Sigmoid colon (tissue), 4 donors: ENCODE measurements around the gene CAPN15.

ENCODE experiments used
- CTCF ChIP-seq, 4 experiments: fragments of 450-650 bp in 3 of 4; fragments of 200-600 bp in 1 of 4; IDR thresholded peaks; one replicate each; pipeline ENCODE4 v1.5.1; 2016 to 2019; ENCODE audit warnings: antibody characterized with exemption in 4 of 4, mild to moderate bottlenecking in 3 of 4, moderate library complexity in 2 of 4
- EP300 ChIP-seq, 4 donors: sonication (generic); formaldehyde crosslinking; IDR thresholded peaks; one replicate each; pipeline ENCODE4 v1.6.1; 2017; ENCODE audit warnings: antibody characterized with exemption in 4 of 4

GRCh38 chr16:515175-515938 lies 12.2 kb upstream of the CAPN15 start:
- no peak for TF ChIP-seq CTCF (IDR thresholded peaks at IDR 0.05)
- no peak for TF ChIP-seq EP300 (IDR thresholded peaks at IDR 0.05)
